ENCODE measurements around the gene HDHD5. TPM values are rescaled to one million over a fixed set of nuclear protein-coding genes. Genes with fewer than 3 reads are reported as not detected.
A peak's percentile ranks its signal among the peaks of the same experiment; 100 is the strongest.

Gene HDHD5
- total RNA-seq, 4 donors from 2014 or later: 32.9 to 60.7 (median 36.7) TPM

DNA sequence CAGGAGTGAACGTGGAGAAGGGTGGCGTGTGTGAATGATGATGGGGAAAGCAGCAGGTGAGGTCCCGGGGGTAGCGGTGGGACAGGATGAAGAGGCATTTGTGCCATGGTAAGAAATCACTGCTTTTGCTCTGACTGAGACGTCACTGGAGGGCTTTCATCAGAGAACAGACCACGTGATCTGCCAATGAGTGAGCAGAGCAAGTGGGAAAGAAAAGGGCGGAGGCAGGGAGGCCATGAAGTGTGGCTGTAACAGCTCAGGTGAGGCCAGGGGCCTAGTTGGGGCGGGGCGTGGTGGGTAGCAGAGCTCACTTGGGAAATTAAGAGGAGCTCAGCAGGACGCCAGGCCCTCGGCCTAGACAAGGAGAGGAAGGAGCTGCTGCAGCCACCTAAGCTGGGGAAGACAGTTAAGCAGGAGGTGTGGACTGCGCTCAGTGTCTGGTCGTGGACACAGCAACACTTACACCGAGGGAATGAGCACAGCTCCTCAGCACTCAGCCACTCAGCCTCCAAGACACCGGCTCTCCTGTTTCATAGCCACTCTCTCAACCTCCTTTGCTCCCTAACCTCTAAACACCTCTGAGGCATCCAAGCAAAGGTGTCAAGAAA is 23.8 kb downstream of the HDHD5 start:
- ATAC-seq (ENCODE audit: low FRiP score): no peak
- TF ChIP-seq CTCF (IDR thresholded peaks at IDR 0.05): no peak
- DNase-seq (ENCODE audit: low spot score): no peak

DNA sequence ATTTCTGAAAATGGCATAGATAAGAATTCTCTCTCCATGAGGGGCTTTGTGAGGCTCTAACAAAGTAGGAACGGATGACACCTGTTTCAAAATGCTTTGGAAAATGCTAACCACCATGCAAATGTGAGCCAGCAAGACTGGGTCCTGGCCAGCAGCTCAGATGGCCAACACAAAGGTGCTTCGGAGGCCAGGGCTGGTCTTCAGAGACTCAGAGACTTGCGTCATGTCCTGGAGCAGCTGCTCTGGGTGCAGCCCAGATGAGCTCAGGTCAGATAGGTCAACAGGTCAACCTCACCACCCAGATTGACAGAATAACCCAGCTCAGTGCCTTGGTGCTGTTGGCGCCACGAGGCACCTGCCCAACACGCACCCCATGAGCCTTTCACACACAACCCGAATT is 25.9 kb downstream of the HDHD5 start:
- TF ChIP-seq CTCF (IDR thresholded peaks at IDR 0.05): no peak
- ATAC-seq (ENCODE audit: low FRiP score): no peak

DNA sequence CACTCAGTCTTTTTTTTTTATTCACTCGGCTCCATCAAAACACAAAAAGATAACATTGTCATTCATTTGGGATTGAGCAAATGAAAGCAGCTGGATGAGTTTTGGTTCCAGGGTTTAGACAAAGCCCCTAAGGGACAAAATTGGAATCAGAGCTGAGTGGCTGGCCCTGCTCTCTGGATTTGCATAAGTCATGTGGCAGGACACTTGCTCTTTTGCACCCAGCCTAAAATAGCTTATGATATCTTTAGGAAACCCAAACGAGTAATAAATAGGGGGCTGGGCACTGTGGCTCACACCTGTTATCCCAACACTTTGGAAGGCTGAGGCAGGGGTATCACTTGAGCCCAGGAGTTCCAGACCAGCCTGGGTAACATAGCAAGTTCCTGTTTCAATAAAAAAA is 27.0 kb downstream of the HDHD5 start:
- no peak for TF ChIP-seq CTCF (IDR thresholded peaks at IDR 0.05)
- DNase-seq (ENCODE audit: low spot score) (no peak), ATAC-seq (ENCODE audit: low FRiP score) (no peak)

More for the DNA sequence above, 25.9 kb downstream of the HDHD5 start:
- DNase-seq (ENCODE audit: low spot score): no peak

DNA sequence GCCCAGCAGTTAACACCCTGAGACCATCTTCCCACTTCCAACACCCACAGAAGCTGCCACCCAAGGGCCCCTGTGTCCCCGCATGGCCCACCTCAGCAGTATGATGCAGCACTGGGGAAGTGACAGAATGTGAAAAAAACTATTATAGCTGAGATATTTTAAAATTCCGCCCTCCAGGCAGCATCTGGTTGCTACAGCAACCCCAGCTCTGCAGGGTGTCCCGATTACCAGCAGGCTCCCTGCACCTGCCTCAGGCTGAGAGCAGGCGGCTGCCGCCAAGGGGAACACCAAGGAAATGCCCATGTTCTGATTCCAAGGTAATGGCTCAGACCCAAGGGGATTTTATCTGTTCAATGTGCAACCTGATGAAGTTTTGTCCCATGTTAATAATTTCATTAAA is 27.4 kb downstream of the HDHD5 start:
- DNase-seq (ENCODE audit: low spot score): no peak
- no peak for TF ChIP-seq CTCF (IDR thresholded peaks at IDR 0.05)
- ATAC-seq (ENCODE audit: low FRiP score): no peak

DNA sequence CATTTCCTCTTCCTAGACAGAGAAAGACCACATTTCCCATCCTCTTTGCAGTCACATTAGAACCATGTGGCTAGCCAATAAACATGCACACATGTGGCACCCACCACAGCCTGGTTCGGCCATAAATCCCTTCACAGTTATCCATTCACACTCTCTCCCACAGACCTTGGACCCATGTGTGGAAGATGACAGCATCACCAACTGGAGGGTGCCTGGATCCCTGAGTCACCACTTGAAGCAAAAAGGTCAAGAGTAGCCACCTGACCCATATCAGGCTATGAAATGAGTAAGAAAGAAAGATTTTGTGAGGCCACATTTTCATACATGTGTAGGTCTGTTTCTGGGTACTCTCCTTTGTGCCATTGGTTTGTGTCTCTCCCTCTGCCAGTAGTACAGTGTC is 28.9 kb downstream of the HDHD5 start:
- no peak for ATAC-seq (ENCODE audit: low FRiP score)
- no peak for DNase-seq (ENCODE audit: low spot score)
- no peak for TF ChIP-seq CTCF (IDR thresholded peaks at IDR 0.05)

DNA sequence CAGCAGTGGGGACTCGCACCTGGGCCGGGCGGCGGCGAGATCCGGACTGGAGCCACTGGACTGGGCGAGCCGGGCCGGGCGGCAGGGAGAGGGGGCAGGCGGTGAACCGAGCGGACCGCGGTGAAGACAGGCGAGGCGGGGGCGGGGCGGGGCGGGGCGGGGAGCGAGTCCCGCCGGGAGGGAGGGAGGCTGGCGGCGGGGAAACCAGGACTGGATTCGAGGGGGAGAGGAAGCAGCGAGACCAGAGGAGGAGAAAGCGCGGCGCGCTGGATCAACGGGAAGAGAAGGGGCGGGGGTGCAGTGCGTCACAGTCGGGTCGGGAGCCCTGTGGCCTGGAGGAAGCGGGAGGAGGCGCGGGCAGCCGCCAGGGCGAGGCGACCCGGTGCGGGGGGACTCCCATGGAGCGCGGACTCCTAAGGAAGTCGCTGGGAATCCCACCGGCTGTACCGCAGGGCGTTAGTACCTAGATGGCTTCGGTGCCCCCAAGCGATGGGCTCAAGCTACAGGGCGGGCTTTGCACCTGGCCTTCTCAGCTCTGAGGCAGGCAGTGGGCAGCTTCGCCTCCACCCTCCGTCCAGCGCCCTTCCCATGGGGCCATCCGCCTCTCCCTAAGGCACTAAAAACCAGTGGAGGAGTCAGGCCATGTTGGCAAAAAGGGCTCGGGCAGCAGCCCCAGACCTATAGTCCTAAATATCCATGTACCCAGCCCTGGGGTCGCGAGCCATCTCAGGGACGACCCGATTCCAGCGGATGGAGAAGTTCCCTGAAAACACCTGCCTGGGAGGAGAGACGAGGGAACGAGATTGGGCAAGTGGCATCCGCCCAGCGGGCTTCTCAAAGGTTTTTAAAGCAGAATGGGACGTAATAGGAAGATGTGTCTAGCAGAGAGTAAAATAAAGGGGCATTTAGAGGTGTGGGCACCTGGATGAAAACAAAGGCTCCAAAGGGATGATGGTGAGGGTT is 37.6 kb downstream of the HDHD5 start, which contains the start of gene TMEM121B:
Gene TMEM121B (minus strand): TSS at position 128 of the 963 bp plus-strand sequence. CDS start 233 bp downstream, outside the sequence.
- TF ChIP-seq CTCF (IDR thresholded peaks at IDR 0.05): no peak
- no peak for ATAC-seq (ENCODE audit: low FRiP score)
- DNase-seq (ENCODE audit: low spot score): peak; percentile 24

All from omental fat pad (tissue), 4 donors.